Activated CD4-positive, alpha-beta memory T cell treated with anti-CD3 and anti-CD28 coated beads for 36 hours (primary cell): ENCODE results near the gene TP53AIP1. TPM values are rescaled to one million over a fixed set of nuclear protein-coding genes. Genes with fewer than 3 reads are reported as not detected.
"Not testable (repeated sequence)": the region's sequence is repeated elsewhere in the genome, so short reads cannot be mapped to it uniquely, and the experiment has no call there.

Source experiments
- CTCF ChIA-PET: fragments of 350-600 bp; sonication (Branson Sonifier 250); formaldehyde crosslinking; loops from one replicate; lab custom pipeline; 2021; ENCODE audit warnings: antibody characterized with exemption, inconsistent platforms; lab: Charles Lee
- POLR2A ChIA-PET: fragments of 350-600 bp; sonication (Branson Sonifier 250); formaldehyde crosslinking; loops from one replicate; lab custom pipeline; 2021; ENCODE audit warnings: antibody characterized with exemption; lab: Charles Lee
- DNase-seq: peaks from one replicate; pipeline ENCODE4 v3.0.0-alpha.2; 2020
- H3K27ac Mint-ChIP-seq: one replicate; pipeline ENCODE4 v1.8.0; 2021; ENCODE audit warnings: mixed read lengths
- H3K27me3 Mint-ChIP-seq: one replicate; pipeline ENCODE4 v1.8.0; 2021; ENCODE audit warnings: mixed read lengths
- H3K36me3 Mint-ChIP-seq: one replicate; pipeline ENCODE4 v1.8.0; 2021; ENCODE audit warnings: mixed read lengths
- H3K4me1 Mint-ChIP-seq: one replicate; pipeline ENCODE4 v1.8.0; 2021; ENCODE audit warnings: low read depth, mixed read lengths
- H3K4me3 Mint-ChIP-seq: one replicate; pipeline ENCODE4 v1.8.0; 2021; ENCODE audit warnings: mild to moderate bottlenecking, mixed read lengths
- H3K9me3 Mint-ChIP-seq: one replicate; pipeline ENCODE4 v1.8.0; 2021; ENCODE audit warnings: mixed read lengths
- intact Hi-C: fragments of 100-400 bp; cut with micrococcal nuclease; formaldehyde crosslinking; loops from one replicate; pipeline ENCODE4 v1.15.1; 2023
- total RNA-seq, 2 experiments: library from RNA; stranded (reverse); gene quantifications; one replicate each; pipeline ENCODE4 v1.2.3, GENCODE V29; 2021

TP53AIP1 gene
- total RNA-seq, 2 experiments from 2014 or later, result not detected

- CTCF ChIA-PET, result no interaction called here
These were observed 20.9 kb downstream of the TP53AIP1 start for GRCh38 chr11:128921793-128922192.

DNA sequence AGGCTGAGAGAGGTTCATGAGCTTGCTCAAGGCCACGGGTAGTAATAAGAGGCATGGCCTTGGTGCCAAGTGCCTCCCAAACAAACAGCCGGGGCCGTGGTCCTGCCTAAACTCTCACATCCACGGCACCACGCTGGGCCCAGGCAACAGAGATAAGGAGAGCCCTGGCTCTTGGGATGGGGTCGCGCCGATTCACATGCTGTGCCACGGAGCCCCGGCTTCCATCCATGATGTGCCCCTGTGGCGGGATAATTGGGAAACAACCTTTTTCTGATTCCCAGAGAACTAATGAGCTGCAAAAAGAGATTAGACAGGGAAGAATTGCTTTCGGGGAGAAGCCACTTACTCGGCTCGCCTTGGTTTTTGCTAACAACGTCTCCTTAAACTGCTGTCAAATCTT lies 22.0 kb downstream of the TP53AIP1 start:
- H3K9me3 Mint-ChIP-seq, result no peaks in the 10 kb centered on the region
- POLR2A ChIA-PET, result no interaction called here

More at GRCh38 chr11:128921793-128922192, 20.9 kb downstream of the TP53AIP1 start:
- intact Hi-C loops, result no loop called here
- no peak overlapping the region for H3K27ac Mint-ChIP-seq
- POLR2A ChIA-PET, result no interaction called here
- no peak overlapping the region for H3K4me3 Mint-ChIP-seq
- H3K4me1 Mint-ChIP-seq, result peaks cover 2% of the 10 kb centered on the region
- no peaks in the 10 kb centered on the region for H3K9me3 Mint-ChIP-seq
- DNase-seq, result no peak
- H3K36me3 Mint-ChIP-seq, result no peaks in the 10 kb centered on the region
- peaks cover 8% of the 10 kb centered on the region for H3K27me3 Mint-ChIP-seq

GRCh38 chr11:128919635-128920034 lies 23.0 kb downstream of the TP53AIP1 start:
- POLR2A ChIA-PET, intact Hi-C loops, H3K4me3 Mint-ChIP-seq, H3K27ac Mint-ChIP-seq, H3K36me3 Mint-ChIP-seq, H3K4me1 Mint-ChIP-seq, H3K9me3 Mint-ChIP-seq, H3K27me3 Mint-ChIP-seq, DNase-seq: not testable (repeated sequence)
- CTCF ChIA-PET, result interaction anchor here (1.0 to 1.2 kb wide), 2 partner anchors 35 to 37 kb away, joined by 3 to 5 read pairs; no protein-coding TSS in a partner anchor

More for the DNA sequence above, 22.0 kb downstream of the TP53AIP1 start:
- intact Hi-C loops, result no loop called here
- Mint-ChIP-seq H3K4me3 (no peak overlapping the region), H3K27me3 (peaks cover 8% of the 10 kb centered on the region), H3K36me3 (no peaks in the 10 kb centered on the region), H3K27ac (no peak overlapping the region), H3K4me1 (peaks cover 2% of the 10 kb centered on the region)
- CTCF ChIA-PET, result no interaction called here
- DNase-seq, result no peak

DNA sequence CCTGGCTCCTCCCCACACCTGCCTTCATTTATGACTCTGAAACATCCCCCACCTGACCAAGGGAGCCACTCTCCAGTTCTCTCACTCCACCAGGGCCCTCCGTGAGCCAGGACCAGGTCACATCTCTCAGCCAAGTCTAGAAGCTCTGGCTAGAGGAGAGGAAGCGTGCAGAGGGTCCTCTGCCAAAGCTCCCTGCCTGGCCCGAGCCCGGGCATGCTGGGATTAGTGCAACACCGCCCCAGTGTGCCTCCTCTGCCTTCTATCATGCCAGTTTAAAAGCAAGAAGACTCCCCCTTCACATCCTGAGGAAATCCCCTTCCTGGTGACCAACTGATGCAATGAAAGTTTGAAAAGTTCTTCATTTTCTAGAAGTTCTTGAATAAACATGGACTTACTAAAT lies 23.5 kb downstream of the TP53AIP1 start:
- H3K36me3 Mint-ChIP-seq, result no peaks in the 10 kb centered on the region
- peaks cover 2% of the 10 kb centered on the region for H3K4me1 Mint-ChIP-seq
- CTCF ChIA-PET, result interaction anchor here (0.8 to 1.3 kb wide), 4 partner anchors 9 to 1076 kb away, joined by 3 to 5 read pairs (median 3); no protein-coding TSS in a partner anchor
- no peaks in the 10 kb centered on the region for H3K9me3 Mint-ChIP-seq
- peaks cover 8% of the 10 kb centered on the region for H3K27me3 Mint-ChIP-seq
- H3K27ac Mint-ChIP-seq, result no peak overlapping the region
- H3K4me3 Mint-ChIP-seq, result no peak overlapping the region
- DNase-seq, result no peak
- POLR2A ChIA-PET, result no interaction called here
- intact Hi-C loops, result no loop called here

- no peak for DNase-seq
- intact Hi-C loops, result no loop called here
- Mint-ChIP-seq H3K27ac (no peak overlapping the region), H3K4me3 (no peak overlapping the region), H3K27me3 (peaks cover 11% of the 10 kb centered on the region), H3K9me3 (no peaks in the 10 kb centered on the region), H3K4me1 (peaks cover 2% of the 10 kb centered on the region), H3K36me3 (no peaks in the 10 kb centered on the region)
- CTCF ChIA-PET, result no interaction called here
- POLR2A ChIA-PET, result no interaction called here
These were observed 25.4 kb downstream of the TP53AIP1 start for GRCh38 chr11:128917144-128917724.

- Mint-ChIP-seq H3K27me3 (peaks cover 11% of the 10 kb centered on the region), H3K36me3 (no peaks in the 10 kb centered on the region), H3K4me1 (peaks cover 2% of the 10 kb centered on the region), H3K27ac (no peak overlapping the region), H3K9me3 (no peaks in the 10 kb centered on the region), H3K4me3 (no peak overlapping the region)
- POLR2A ChIA-PET, result no interaction called here
- no peak for DNase-seq
- CTCF ChIA-PET, result no interaction called here
- intact Hi-C loops, result no loop called here
These were observed 26.0 kb downstream of the TP53AIP1 start for GRCh38 chr11:128916681-128917080.

DNA sequence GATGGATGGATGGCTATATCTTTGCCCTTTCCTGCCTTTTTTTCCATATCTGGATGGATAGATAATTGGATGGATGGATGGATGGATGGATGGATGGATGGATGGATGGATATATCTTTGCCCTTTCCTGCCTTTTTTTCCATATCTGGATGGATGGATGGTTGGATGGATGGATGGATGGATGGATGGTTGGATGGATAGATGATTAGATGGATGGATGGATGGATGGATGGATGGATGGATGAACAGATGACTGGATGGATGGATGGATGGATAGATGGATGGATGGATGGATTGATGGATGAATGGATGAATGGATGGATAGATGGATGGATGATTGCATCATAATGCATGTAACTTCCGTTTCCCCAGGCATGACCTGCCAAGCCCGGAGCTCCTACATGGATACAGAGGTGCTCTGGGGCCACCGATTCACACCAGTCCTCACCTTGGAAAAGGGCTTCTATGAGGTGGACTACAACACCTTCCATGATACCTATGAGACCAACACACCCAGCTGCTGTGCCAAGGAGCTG lies 26.6 kb downstream of the TP53AIP1 start:
- Mint-ChIP-seq H3K9me3 (no peaks in the 10 kb centered on the region), H3K4me3 (no peak overlapping the region), H3K4me1 (peaks cover 2% of the 10 kb centered on the region), H3K36me3 (no peaks in the 10 kb centered on the region), H3K27ac (no peak overlapping the region), H3K27me3 (peaks cover 13% of the 10 kb centered on the region)
- no peak for DNase-seq
- CTCF ChIA-PET, result no interaction called here
- intact Hi-C loops, result no loop called here
- POLR2A ChIA-PET, result no interaction called here

DNA sequence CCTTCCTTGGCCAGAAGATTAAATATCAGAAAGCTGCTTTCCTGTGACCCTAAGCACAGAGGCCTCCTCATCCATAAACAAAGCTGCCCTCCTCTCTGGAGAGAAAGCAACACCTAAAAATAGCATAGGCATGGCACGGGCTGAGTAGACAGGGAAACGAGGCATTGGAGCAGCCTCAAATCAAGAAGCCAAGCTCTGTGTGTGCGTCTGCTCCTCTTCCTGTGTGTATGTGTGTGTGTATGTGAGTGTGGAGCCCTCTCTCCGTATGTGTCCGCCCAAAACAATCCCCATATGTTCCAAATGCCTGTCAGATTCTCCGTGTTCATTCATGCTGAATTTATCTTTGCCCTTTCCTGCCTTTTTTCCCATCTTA lies 27.5 kb downstream of the TP53AIP1 start:
- no peak overlapping the region for H3K27ac Mint-ChIP-seq
- intact Hi-C loops, result no loop called here
- CTCF ChIA-PET, result interaction anchor here (0.7 kb wide), 1 partner anchor 1491 kb away, joined by 3 read pairs; no protein-coding TSS in a partner anchor
- no peak overlapping the region for H3K4me3 Mint-ChIP-seq
- POLR2A ChIA-PET, result no interaction called here
- H3K36me3 Mint-ChIP-seq, result no peaks in the 10 kb centered on the region
- peaks cover 2% of the 10 kb centered on the region for H3K4me1 Mint-ChIP-seq
- no peak for DNase-seq
- peaks cover 10% of the 10 kb centered on the region for H3K27me3 Mint-ChIP-seq
- no peaks in the 10 kb centered on the region for H3K9me3 Mint-ChIP-seq

DNA sequence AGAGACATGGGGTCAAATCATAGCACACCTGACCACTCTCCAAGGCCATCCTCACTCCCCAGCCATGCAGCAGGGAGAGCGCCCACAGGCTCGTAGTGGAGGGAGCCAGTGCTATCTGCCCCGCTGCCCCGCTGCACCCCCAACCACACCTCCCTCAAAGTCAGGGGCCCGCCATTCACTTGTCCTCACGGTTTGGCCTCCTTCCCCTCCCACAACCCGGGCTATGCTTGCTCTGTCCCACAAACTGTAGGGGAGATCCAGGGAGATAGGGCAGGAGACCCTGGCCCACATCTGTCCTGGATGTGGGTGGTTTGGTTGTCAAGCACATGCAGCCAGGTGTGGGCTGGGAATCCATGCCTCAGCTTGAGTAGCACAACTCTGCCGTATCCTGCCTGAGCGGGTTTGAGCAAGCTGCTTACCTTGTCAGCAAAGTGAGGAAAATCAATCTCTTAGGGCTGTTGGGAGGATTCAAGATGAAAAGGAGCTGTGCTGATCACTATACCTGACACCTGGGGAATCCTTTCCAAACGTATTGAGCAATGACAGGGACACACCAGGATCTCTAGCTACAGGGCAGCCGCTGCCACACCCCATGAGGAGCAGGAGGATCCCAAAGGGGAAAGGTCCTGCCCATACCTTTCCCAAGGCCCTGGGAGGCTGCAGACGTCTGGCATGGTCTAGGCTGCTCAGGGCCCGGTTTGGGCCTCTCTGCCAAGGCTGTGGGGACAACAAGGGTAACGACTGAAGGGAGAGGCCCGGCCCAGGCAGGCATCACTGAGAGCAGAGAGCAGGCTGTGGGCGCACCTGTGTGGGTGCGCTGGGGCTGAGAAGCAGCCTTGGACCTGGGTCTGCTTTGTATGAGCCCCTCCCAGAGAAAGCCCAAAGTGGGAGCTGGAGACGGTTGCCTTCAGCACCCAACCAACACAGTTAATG lies 28.2 kb downstream of the TP53AIP1 start:
- Mint-ChIP-seq H3K27me3 (peaks cover 17% of the 10 kb centered on the region), H3K9me3 (no peaks in the 10 kb centered on the region), H3K4me3 (no peak overlapping the region), H3K27ac (no peak overlapping the region), H3K36me3 (no peaks in the 10 kb centered on the region), H3K4me1 (peaks cover 2% of the 10 kb centered on the region)
- CTCF ChIA-PET, result no interaction called here
- no peak for DNase-seq
- intact Hi-C loops, result no loop called here
- POLR2A ChIA-PET, result no interaction called here

DNA sequence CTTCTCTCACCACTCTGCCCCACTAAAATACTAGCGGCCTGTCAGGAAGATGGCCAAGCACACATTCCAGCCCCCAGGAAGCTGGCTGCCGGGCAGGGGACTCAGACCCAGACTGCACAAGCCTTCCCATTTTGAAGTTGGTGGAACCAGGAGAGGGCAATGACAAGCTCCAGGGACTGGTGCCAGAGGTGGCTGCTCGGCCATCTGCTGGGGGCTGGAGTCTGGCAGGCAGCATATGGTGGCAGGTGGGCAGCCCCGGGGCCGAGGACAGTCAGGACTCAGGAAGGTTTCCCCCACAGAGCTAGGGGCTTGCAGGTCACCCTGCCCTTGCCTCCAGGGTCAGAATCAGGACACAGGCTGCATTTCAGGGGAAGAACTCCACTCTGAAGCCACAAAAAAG lies 28.9 kb downstream of the TP53AIP1 start:
- POLR2A ChIA-PET, result no interaction called here
- Mint-ChIP-seq H3K27me3 (peaks cover 24% of the 10 kb centered on the region), H3K27ac (no peak overlapping the region), H3K9me3 (no peaks in the 10 kb centered on the region), H3K4me1 (no peaks in the 10 kb centered on the region), H3K4me3 (no peak overlapping the region), H3K36me3 (no peaks in the 10 kb centered on the region)
- DNase-seq, result no peak
- intact Hi-C loops, result no loop called here
- CTCF ChIA-PET, result no interaction called here

- intact Hi-C loops, result no loop called here
- POLR2A ChIA-PET, result no interaction called here
These were observed 31.0 kb downstream of the TP53AIP1 start for GRCh38 chr11:128911701-128912100.

DNA sequence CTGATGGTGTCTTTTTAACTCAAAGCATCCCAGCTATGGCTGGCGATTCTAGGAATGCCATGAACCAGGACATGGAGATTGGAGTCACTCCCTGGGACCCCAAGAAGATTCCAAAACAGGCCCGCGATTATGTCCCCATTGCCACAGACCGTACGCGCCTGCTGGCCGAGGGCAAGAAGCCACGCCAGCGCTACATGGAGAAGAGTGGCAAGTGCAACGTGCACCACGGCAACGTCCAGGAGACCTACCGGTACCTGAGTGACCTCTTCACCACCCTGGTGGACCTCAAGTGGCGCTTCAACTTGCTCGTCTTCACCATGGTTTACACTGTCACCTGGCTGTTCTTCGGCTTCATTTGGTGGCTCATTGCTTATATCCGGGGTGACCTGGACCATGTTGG lies 31.4 kb downstream of the TP53AIP1 start:
- Mint-ChIP-seq H3K36me3 (no peaks in the 10 kb centered on the region), H3K27me3 (peaks cover 28% of the 10 kb centered on the region), H3K27ac (no peak overlapping the region), H3K4me3 (no peak overlapping the region), H3K4me1 (peaks cover 5% of the 10 kb centered on the region), H3K9me3 (no peaks in the 10 kb centered on the region)
- intact Hi-C loops, result no loop called here
- DNase-seq, result no peak
- ChIA-PET POLR2A (no interaction called here), CTCF (interaction anchor here (1.5 to 2.8 kb wide), 2 partner anchors 26 to 45 kb away, joined by 3 to 17 read pairs; no protein-coding TSS in a partner anchor)

More at GRCh38 chr11:128911701-128912100, 31.0 kb downstream of the TP53AIP1 start:
- Mint-ChIP-seq H3K4me3 (no peak overlapping the region), H3K27ac (no peak overlapping the region), H3K27me3 (peaks cover 28% of the 10 kb centered on the region), H3K4me1 (peaks cover 4% of the 10 kb centered on the region), H3K36me3 (no peaks in the 10 kb centered on the region), H3K9me3 (no peaks in the 10 kb centered on the region)
- no peak for DNase-seq
- CTCF ChIA-PET, result no interaction called here
